Fibroblast of mammary gland (primary cell): ENCODE data around the gene TRIM14.
A peak's percentile ranks its signal among the peaks of the same experiment; 100 is the strongest.

Source experiments
- DNase-seq: peaks from one replicate; pipeline ENCODE4 v3.0.0-alpha.2; 2010; ENCODE audit warnings: low read depth
- H3K4me3 ChIP-seq: 2 replicates; pipeline ENCODE4 v1.5.1; 2011; ENCODE audit warnings: low read depth, mild to moderate bottlenecking, low read length, moderate library complexity; ENCODE audit not compliant: control insufficient read depth
- CTCF ChIP-seq: conservative IDR thresholded peaks from 2 replicates; pipeline ENCODE4 v1.5.1; 2011; ENCODE audit warnings: low read depth, low read length, inconsistent platforms; ENCODE audit not compliant: control insufficient read depth, insufficient read depth

The TRIM14 gene

DNA sequence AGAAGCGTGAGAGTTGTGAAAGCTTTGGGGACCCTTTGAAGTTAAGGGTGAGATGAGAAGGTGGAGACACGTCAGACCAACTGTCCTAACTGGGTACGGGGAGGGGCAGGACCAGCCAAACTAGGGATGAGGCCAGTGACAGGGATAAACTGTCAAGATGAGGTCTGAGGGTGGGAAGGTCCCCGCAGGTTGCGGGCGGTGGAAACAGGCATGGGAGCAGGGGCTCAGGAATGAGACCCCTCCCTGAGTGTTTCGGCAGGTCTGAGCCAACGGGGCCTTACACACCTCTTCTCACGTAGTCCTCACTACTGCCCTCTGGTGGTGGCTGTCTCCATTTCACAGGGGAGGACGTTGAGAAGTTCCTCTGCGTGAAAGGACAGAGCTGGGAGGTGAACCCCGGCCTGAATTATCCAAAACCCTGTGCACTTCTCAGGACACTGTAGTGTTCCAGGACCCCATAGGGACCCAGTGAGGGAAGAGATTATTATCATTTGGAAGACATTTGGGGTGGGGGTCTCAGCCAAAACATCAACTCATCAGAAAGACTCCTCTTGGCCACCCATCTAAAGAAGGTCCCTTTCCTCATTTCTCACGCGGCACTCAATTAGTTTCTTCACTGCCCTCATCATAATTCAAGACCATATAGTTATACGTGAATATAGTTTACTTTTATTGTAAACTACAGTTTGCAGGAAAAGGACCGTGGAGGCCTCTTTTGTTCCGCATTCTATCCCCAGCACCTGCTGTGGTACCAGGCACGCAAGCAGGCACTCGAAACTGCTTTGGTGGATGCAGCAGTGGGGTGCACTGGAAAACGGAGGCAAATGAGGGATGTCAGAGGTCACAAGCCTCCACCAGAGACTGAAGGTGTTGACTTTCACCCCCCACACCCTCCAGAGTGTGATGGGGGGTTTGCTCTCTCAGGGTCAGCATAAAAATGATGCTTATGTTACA, 84.2 kb downstream of the TRIM14 start:
- peak; percentile 84 for TF ChIP-seq CTCF
- DNase-seq = peak; percentile 79

GRCh38 chr9:98031935-98032334, 87.1 kb downstream of the TRIM14 start:
- no peak overlapping the region for H3K4me3 ChIP-seq
- TF ChIP-seq CTCF = no peak

More for the DNA sequence above, 84.2 kb downstream of the TRIM14 start:
- no peak overlapping the region for H3K4me3 ChIP-seq

DNA sequence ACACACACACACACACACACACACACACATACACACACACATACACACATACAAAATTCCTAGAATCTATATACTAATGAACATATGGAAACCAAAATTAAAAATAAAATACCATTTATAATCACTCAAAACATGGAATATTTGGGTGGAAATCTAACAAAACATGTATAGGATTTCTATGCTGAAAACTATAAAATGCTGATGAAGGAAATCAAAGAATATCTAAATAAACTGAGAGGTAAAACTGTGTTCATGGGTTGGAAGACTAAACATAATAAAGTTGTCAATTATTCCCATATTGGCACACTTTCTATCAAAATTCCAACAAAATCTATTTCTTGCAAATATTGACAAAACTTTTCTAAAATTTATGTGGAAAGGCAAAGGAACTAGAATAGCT, 87.9 kb downstream of the TRIM14 start:
- no peak for TF ChIP-seq CTCF
- DNase-seq = no peak
- no peak overlapping the region for H3K4me3 ChIP-seq

More at GRCh38 chr9:98031935-98032334, 87.1 kb downstream of the TRIM14 start:
- DNase-seq = no peak

GRCh38 chr9:98024702-98025101, 94.3 kb downstream of the TRIM14 start:
- H3K4me3 ChIP-seq = no peak overlapping the region
- no peak for TF ChIP-seq CTCF
- DNase-seq = no peak

DNA sequence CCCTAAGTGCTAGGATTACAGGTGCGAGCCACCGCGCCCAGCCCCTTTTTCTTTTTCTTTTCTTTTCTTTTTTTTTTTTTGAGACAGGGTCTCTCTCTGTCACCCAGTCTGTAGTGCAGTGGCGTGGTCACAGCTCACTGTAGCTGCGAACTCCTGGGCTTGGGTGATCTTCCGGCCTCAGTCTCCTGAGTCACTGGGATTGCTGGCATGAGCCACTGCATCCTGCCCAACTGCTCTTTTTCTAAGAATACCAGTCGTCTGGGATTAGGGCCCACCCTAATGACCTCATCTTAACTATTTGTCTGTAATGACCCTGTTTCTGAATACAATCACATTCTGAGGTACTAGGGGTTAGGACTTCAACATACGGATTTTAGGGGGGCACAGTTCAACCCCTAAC, 96.6 kb downstream of the TRIM14 start:
- H3K4me3 ChIP-seq = no peak overlapping the region
- DNase-seq = peak; percentile 52
- no peak for TF ChIP-seq CTCF

- TF ChIP-seq CTCF = no peak
- DNase-seq = no peak
- no peak overlapping the region for H3K4me3 ChIP-seq
Observed at GRCh38 chr9:98021306-98022040, 97.5 kb downstream of the TRIM14 start.
